Stomach (tissue), 9 donors: ENCODE data around the gene SLC27A1. TPM values are rescaled to one million over a fixed set of nuclear protein-coding genes. Genes with fewer than 3 reads are reported as not detected.

Source experiments
- DNase-seq, 2 donors: peaks; one replicate each; pipeline versions ENCODE4 v3.0.0 to v3.0.0-alpha.2; 2013 to 2019
- H3K27ac ChIP-seq, 5 donors: fragments of 200-600 bp in 4 of 5; sonication (generic) in 4 of 5; one replicate each; pipeline ENCODE4 v1.5.1; 2013 to 2019; ENCODE audit warnings: mild to moderate bottlenecking in 1 of 5, moderate library complexity in 1 of 5
- H3K27me3 ChIP-seq, 3 donors: fragments of 200-600 bp; sonication (generic); one replicate each; pipeline ENCODE4 v1.5.1; 2017 to 2019; ENCODE audit warnings: mixed run types in 1 of 3
- H3K36me3 ChIP-seq, 4 donors: fragments of 200-600 bp; sonication (generic); 1 replicate in 3 of 4; 2 replicates in 1 of 4; pipeline ENCODE4 v1.5.1; 2016 to 2019
- H3K4me1 ChIP-seq, 4 donors: fragments of 200-600 bp; sonication (generic); one replicate each; pipeline ENCODE4 v1.5.1; 2016 to 2019
- H3K4me3 ChIP-seq, 4 donors: fragments of 200-600 bp; sonication (generic) in 3 of 4; one replicate each; pipeline ENCODE4 v1.5.1; 2016 to 2019; ENCODE audit warnings: mild to moderate bottlenecking in 1 of 4
- H3K9me3 ChIP-seq, 4 donors: fragments of 200-600 bp; sonication (generic); one replicate each; pipeline ENCODE4 v1.5.1; 2016 to 2019
- CTCF ChIP-seq, 7 experiments: fragments of 450-650 bp in 4 of 7; fragments of 200-600 bp in 3 of 7; sonication (generic) in 3 of 7; IDR thresholded peaks; one replicate each; pipeline ENCODE4 v1.5.1; 2016 to 2019; ENCODE audit warnings: antibody characterized with exemption in 7 of 7, control low read depth in 2 of 7, mild to moderate bottlenecking in 1 of 7
- EP300 ChIP-seq: sonication (generic); formaldehyde crosslinking; IDR thresholded peaks from one replicate; pipeline ENCODE4 v1.6.1; 2017; ENCODE audit warnings: antibody characterized with exemption
- POLR2A ChIP-seq, 4 donors: fragments of 450-650 bp; IDR thresholded peaks; one replicate each; pipeline ENCODE4 v1.6.1; 2016; ENCODE audit warnings: antibody characterized with exemption in 4 of 4, control low read depth in 2 of 4, mild to moderate bottlenecking in 1 of 4, moderate library complexity in 1 of 4
- POLR2AphosphoS5 ChIP-seq, 3 donors: sonication (generic); formaldehyde crosslinking; IDR thresholded peaks; one replicate each; pipeline ENCODE4 v1.6.1; 2016; ENCODE audit warnings: antibody characterized with exemption in 3 of 3
- WGBS, 5 donors: extraction: QIAGEN DNeasy Blood & Tissue Kit in 3 of 5; methylation state at CpG; one replicate each; pipeline versions ENCODE4 v1.1.5 to v1.1.7; 2013 to 2018; 5-methylcytosine and 5-hydroxymethylcytosine counted together
- intact Hi-C: fragments of 100-400 bp; cut with DNase I; formaldehyde crosslinking; loops from one replicate; pipeline ENCODE4 v1.15.1; 2023; ENCODE audit warnings: low total_unique reads
- polyA plus RNA-seq, 3 donors: library from polyadenylated mRNA; stranded (reverse); fragments of 200-250 nt; gene quantifications; one replicate each; pipeline ENCODE4 v1.2.3, GENCODE V29; 2013
- total RNA-seq, 5 donors: library from RNA; depleted of rRNA; stranded (reverse); fragments of >200 nt; gene quantifications; one replicate each; pipeline versions ENCODE4 v1.1.0 to v1.2.3, GENCODE V29; 2014 to 2016
- donor health status: healthy with polysubstance abuse.
- donor health status: Bipolar disorder and iron deficiency.
- donor health status: healthy.

Gene SLC27A1
- total and polyA plus RNA-seq, 8 donors = 4.0 to 116 (median 12.1) TPM

DNA sequence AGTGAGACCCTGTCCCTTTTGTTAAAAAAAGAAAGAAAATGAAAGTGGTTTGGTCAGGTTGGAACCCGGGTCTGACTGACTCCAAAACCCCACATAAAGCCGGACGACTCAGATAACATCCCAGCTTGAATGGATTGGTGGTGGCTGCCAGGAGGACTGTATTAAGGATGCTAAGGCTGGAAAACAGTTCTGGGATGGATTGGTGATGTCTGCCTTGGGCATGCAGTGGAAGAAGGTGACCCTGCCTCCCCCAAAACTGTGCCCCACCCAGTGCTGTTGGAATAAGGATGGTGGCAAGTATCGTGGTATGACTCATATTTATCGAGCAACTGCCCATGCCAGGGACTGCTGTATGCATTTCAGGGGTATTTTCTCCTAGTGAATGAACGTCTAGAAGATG is 66.6 kb downstream of the SLC27A1 start:
- H3K36me3 ChIP-seq = no peaks in the 10 kb centered on the region
- H3K27me3 ChIP-seq = peaks cover 0 to 12% (median 3%) of the 10 kb centered on the region in 3 donors
- intact Hi-C loops = no loop called here
- peaks cover 12 to 18% (median 15%) of the 10 kb centered on the region in 4 donors for H3K4me1 ChIP-seq
- TF ChIP-seq POLR2A (IDR thresholded peaks at IDR 0.05) = no peak
- no peak for DNase-seq
- 67 to 71% (median 70%) methylated on average over 6 of the region's 6 CpGs for WGBS, 5 donors
- H3K4me3 ChIP-seq = no peak overlapping the region
- no peak overlapping the region for H3K27ac ChIP-seq
- no peaks in the 10 kb centered on the region for H3K9me3 ChIP-seq

DNA sequence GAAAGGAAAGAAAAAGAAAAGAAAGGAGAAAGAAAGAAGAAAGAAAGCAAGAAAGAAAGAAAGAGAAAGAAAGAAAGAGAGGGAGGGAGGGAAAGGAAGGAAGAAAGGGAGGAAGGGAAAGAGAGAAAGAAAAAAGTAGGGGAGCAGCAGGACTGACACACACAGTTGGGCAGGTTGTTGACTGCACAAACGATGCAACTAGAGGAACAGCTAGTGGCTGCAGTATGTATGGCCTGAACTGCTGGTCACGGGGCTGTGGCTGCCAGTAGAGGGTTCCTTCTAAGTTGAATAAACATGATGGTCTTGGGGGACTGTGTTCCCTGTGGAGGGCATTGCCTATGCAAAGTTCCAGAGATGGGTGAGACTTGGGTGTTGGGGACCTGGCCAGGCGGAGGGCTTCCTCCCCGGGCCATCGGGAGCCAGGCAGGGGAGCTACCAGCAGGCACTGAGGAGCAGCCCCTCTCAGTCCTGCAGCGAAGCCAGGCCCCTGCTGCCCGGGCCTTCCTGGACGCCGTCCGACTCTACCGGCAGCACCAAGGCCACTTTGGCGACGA is 68.4 kb downstream of the SLC27A1 start:
- Histone ChIP-seq H3K4me3 (peak overlapping the region; percentile 46 to 63 (median 51)), H3K27me3 (peaks cover 0 to 3% (median 0%) of the 10 kb centered on the region in 3 donors), H3K4me1 (peaks cover 12 to 18% (median 15%) of the 10 kb centered on the region in 4 donors), H3K9me3 (no peaks in the 10 kb centered on the region), H3K36me3 (no peaks in the 10 kb centered on the region), H3K27ac (peak overlapping the region in 3 of 5 donors; percentile 54 to 76 (median 70))
- DNase-seq = no peak
- 3 to 16% (median 9%) methylated on average over 3 to 13 of the region's 13 CpGs for WGBS, 5 donors
- intact Hi-C loops = no loop called here
- no peak for TF ChIP-seq EP300
- TF ChIP-seq POLR2AphosphoS5 (IDR thresholded peaks at IDR 0.05) = no peak
- TF ChIP-seq POLR2A (IDR thresholded peaks at IDR 0.05) = no peak
- no peak for TF ChIP-seq CTCF (IDR thresholded peaks at IDR 0.05)

- no peaks in the 10 kb centered on the region for H3K36me3 ChIP-seq
- H3K4me1 ChIP-seq = peaks cover 12 to 18% (median 15%) of the 10 kb centered on the region in 4 donors
- peak in 2 of 3 donors; percentile 45 to 69 for TF ChIP-seq POLR2AphosphoS5 (IDR thresholded peaks at IDR 0.05)
- no peak for TF ChIP-seq EP300
- TF ChIP-seq POLR2A (IDR thresholded peaks at IDR 0.05) = no peak
- peak in 2 of 7 experiments; percentile 14 to 39 for TF ChIP-seq CTCF (IDR thresholded peaks at IDR 0.05)
- intact Hi-C loops = no loop called here
- peak overlapping the region; percentile 52 to 76 (median 62) for H3K27ac ChIP-seq
- 1 to 2% (median 1%) methylated on average over 19 to 82 of the region's 82 CpGs for WGBS, 5 donors
- H3K4me3 ChIP-seq = peak overlapping the region; percentile 46 to 63 (median 51)
- peak; percentile 90 to 96 for DNase-seq
- H3K27me3 ChIP-seq = peaks cover 0 to 3% (median 0%) of the 10 kb centered on the region in 3 donors
- H3K9me3 ChIP-seq = no peaks in the 10 kb centered on the region
Observed at GRCh38 chr19:17539238-17540117, 69.2 kb downstream of the SLC27A1 start.

GRCh38 chr19:17540174-17540573 is 69.8 kb downstream of the SLC27A1 start:
- Histone ChIP-seq H3K36me3 (no peaks in the 10 kb centered on the region), H3K27ac (peak overlapping the region in 2 of 5 donors; percentile 70 to 76), H3K4me1 (peaks cover 12 to 18% (median 15%) of the 10 kb centered on the region in 4 donors), H3K27me3 (peaks cover 0 to 3% (median 0%) of the 10 kb centered on the region in 3 donors), H3K4me3 (peak overlapping the region in 1 of 4 donors; percentile 48), H3K9me3 (no peaks in the 10 kb centered on the region)
- intact Hi-C loops = no loop called here
- TF ChIP-seq CTCF (IDR thresholded peaks at IDR 0.05) (no peak), POLR2A (IDR thresholded peaks at IDR 0.05) (no peak), EP300 (no peak), POLR2AphosphoS5 (IDR thresholded peaks at IDR 0.05) (no peak)
- 66 to 83% (median 76%) methylated on average over 13 to 30 of the region's 30 CpGs for WGBS, 5 donors
- DNase-seq = no peak
